K562 (cell line): Measurements from ENCODE around the gene DDX41. TPM values are rescaled to one million over a fixed set of nuclear protein-coding genes. Genes with fewer than 3 reads are reported as not detected.

Experiments used
- DDX20 ChIP-seq: fragments of 450-650 bp; IDR thresholded peaks from 2 replicates; pipeline ENCODE4 v1.6.1; 2016; ENCODE audit warnings: missing genetic modification characterization, low read depth, mild to moderate bottlenecking, missing compliant biosample characterization, moderate library complexity
- ETV5 ChIP-seq: sonication (generic); formaldehyde crosslinking; IDR thresholded peaks from 2 replicates; pipeline ENCODE4 v1.4.0; 2020; ENCODE audit warnings: low read depth, mild to moderate bottlenecking, missing genetic modification reagents
- FOSL1 ChIP-seq: fragments of 200-800 bp; sonication (Bioruptor generic); conservative IDR thresholded peaks from 2 replicates; pipeline ENCODE4 v1.6.1; 2016; ENCODE audit warnings: missing genetic modification characterization, missing compliant biosample characterization
- FOXK2 ChIP-seq, 2 experiments: fragments of 450-650 bp; IDR thresholded peaks in 1 of 2; conservative IDR thresholded peaks in 1 of 2; 2 replicates each; pipeline ENCODE4 v1.6.1; 2016; ENCODE audit warnings: low read depth in 2 of 2, mild to moderate bottlenecking in 1 of 2
- GTF2F1 ChIP-seq: IDR thresholded peaks from 2 replicates; pipeline ENCODE4 v1.6.1; 2011; ENCODE audit warnings: low read depth, low read length, improper control_type of control experiment
- HDAC6 ChIP-seq: IDR thresholded peaks from 2 replicates; pipeline ENCODE4 v1.6.1; 2012; ENCODE audit warnings: low read depth, mild to moderate bottlenecking, control low read depth, inconsistent platforms, low read length, moderate library complexity
- HSF4 ChIP-seq: fragments of 250-450 bp; sonication (Bioruptor Pico); IDR thresholded peaks from 2 replicates; pipeline ENCODE4 v2.1.2; 2022; ENCODE audit warnings: mild to moderate bottlenecking, moderate library complexity, borderline replicate concordance
- IRF1 ChIP-seq: sonication (generic); formaldehyde crosslinking; IDR thresholded peaks from 2 replicates; pipeline ENCODE4 v1.8.0; 2022; ENCODE audit warnings: missing genetic modification reagents, mild to moderate bottlenecking, borderline replicate concordance
- MYNN ChIP-seq, 2 experiments: sonication (generic); formaldehyde crosslinking in 1 of 2; IDR thresholded peaks; 2 replicates each; pipeline versions ENCODE4 v1.5.0 to v1.6.1; 2016 to 2020; ENCODE audit warnings: antibody characterized with exemption in 1 of 2, missing genetic modification reagents in 1 of 2
- NRF1 ChIP-seq, 2 experiments: fragments of 450-650 bp; IDR thresholded peaks in 1 of 2; conservative IDR thresholded peaks in 1 of 2; 2 replicates each; pipeline ENCODE4 v1.6.1; 2014; ENCODE audit warnings: mild to moderate bottlenecking in 2 of 2
- PATZ1 ChIP-seq: fragments of 250-450 bp; sonication (Bioruptor Pico); IDR thresholded peaks from 2 replicates; pipeline ENCODE4 v1.5.0; 2020; ENCODE audit warnings: mild to moderate bottlenecking, borderline replicate concordance
- PHF8 ChIP-seq: fragments of 200-600 bp; sonication (generic); IDR thresholded peaks from 2 replicates; pipeline ENCODE4 v1.6.1; 2012; ENCODE audit warnings: mixed run types, mild to moderate bottlenecking, inconsistent platforms, low read length, moderate library complexity, borderline replicate concordance
- PURB ChIP-seq: sonication (generic); formaldehyde crosslinking; IDR thresholded peaks from 2 replicates; pipeline ENCODE4 v1.9.0; 2021; ENCODE audit warnings: low read depth, mild to moderate bottlenecking, missing genetic modification reagents
- RFX7 ChIP-seq: fragments of 250-450 bp; sonication (Bioruptor Pico); IDR thresholded peaks from 2 replicates; pipeline ENCODE4 v1.5.1; 2021; ENCODE audit warnings: mild to moderate bottlenecking
- SMAD1 ChIP-seq: fragments of 150-350 bp; IDR thresholded peaks from 2 replicates; pipeline ENCODE4 v1.6.1; 2014; ENCODE audit warnings: low read length, low read depth; ENCODE audit not compliant: partially characterized antibody
- SREBF2 ChIP-seq: sonication (generic); formaldehyde crosslinking; IDR thresholded peaks from 2 replicates; pipeline ENCODE4 v1.4.0; 2020; ENCODE audit warnings: mild to moderate bottlenecking, missing genetic modification reagents
- TEAD2 ChIP-seq: fragments of 450-650 bp; IDR thresholded peaks from 2 replicates; pipeline ENCODE4 v1.6.1; 2016; ENCODE audit warnings: missing genetic modification characterization, control low read depth, missing compliant biosample characterization
- XRCC3 ChIP-seq: fragments of 450-650 bp; IDR thresholded peaks from 2 replicates; pipeline ENCODE4 v1.6.1; 2017; ENCODE audit warnings: mild to moderate bottlenecking, moderate library complexity
- ZBTB33 ChIP-seq: sonication (generic); formaldehyde crosslinking; IDR thresholded peaks from 2 replicates; pipeline ENCODE4 v1.8.1; 2023; ENCODE audit warnings: mild to moderate bottlenecking, missing genetic modification reagents
- ZNF175 ChIP-seq: fragments of 200-800 bp; sonication (Bioruptor generic); IDR thresholded peaks from 2 replicates; pipeline ENCODE4 v1.6.1; 2016; ENCODE audit warnings: low read depth, mild to moderate bottlenecking, missing genetic modification characterization, missing compliant biosample characterization
- ZNF197 ChIP-seq: fragments of 200-800 bp; sonication (Bioruptor generic); IDR thresholded peaks from 2 replicates; pipeline ENCODE4 v1.6.1; 2016; ENCODE audit warnings: low read depth, missing genetic modification characterization, missing compliant biosample characterization
- ZNF347 ChIP-seq: fragments of 450-650 bp; formaldehyde crosslinking; IDR thresholded peaks from 2 replicates; pipeline ENCODE4 v1.4.0; 2020; ENCODE audit warnings: low read depth, mild to moderate bottlenecking, moderate library complexity
- ZNF354B ChIP-seq: fragments of 250-450 bp; sonication (Bioruptor Pico); IDR thresholded peaks from 2 replicates; pipeline ENCODE4 v1.4.0; 2020
- polyA plus RNA-seq, 8 experiments: library from polyadenylated mRNA; depleted of rRNA in 4 of 8; stranded (reverse) in 5 of 8; unstranded in 3 of 8; fragments of >200 nt; fragmentation: Nextera tagmentation in 2 of 8; fragmentation: Illumina TruSeq in 1 of 8; extraction: Ambion mirVana in 2 of 8; extraction: Trizol in 1 of 8; gene quantifications; 2 replicates each; pipeline versions ENCODE4 v1.2.1 to v1.2.3, GENCODE V29; 2011 to 2014; ENCODE audit warnings: inconsistent platforms in 1 of 8, missing spikeins in 1 of 8
- total RNA-seq, 7 experiments: library from RNA; depleted of rRNA in 6 of 7; stranded (reverse); fragments of >200 nt in 6 of 7; fragmentation: Illumina TruSeq in 2 of 7; extraction: Trizol in 2 of 7; gene quantifications; 2 replicates each; pipeline versions ENCODE4 v1.2.1 to v1.2.3, GENCODE V29; 2011 to 2021; ENCODE audit warnings: low replicate concordance in 1 of 7

Gene DDX41
- total and polyA plus RNA-seq, 9 of the 15 experiments (the other 6 are each of a cell fraction or from before 2014, with no cell fraction given) = 38.2 to 284 (median 116) TPM

- TF ChIP-seq SMAD1 (no peak), ZNF175 (CRISPR knock-in tag) (0 out of 2 replicates have a peak, but pooled peaks have one; percentile 46), SREBF2 (CRISPR knock-in tag) (no peak), ZNF354B (CRISPR knock-in tag) (no peak; the same call in 1 of the 2 replicates), HDAC6 (no peak), RFX7 (CRISPR knock-in tag) (no peak), ZBTB33 (no peak), ZNF347 (no peak), IRF1 (no peak), PURB (CRISPR knock-in tag) (no peak), NRF1 (conservative IDR thresholded peaks at IDR 0.05 in 1 of 2, IDR thresholded peaks at IDR 0.05 in 1 of 2) (peak; percentile 60 to 70), PATZ1 (no peak), MYNN (IDR thresholded peaks at IDR 0.05) (no peak), MYNN (CRISPR knock-in tag; IDR thresholded peaks at IDR 0.05) (no peak), DDX20 (tag) (0 out of 2 replicates have a peak, but pooled peaks have one; percentile 28), FOXK2 (conservative IDR thresholded peaks at IDR 0.05 in 1 of 2, IDR thresholded peaks at IDR 0.05 in 1 of 2; ENCODE audit: low read depth in 2 of 2) (peak in 1 of 2 experiments; percentile 78; a peak in 2 of 4 replicates), XRCC3 (no peak), HSF4 (CRISPR knock-in tag) (no peak), GTF2F1 (no peak), PHF8 (peak; percentile 10; the same call in 1 of the 2 replicates), TEAD2 (tag) (no peak), ETV5 (CRISPR knock-in tag) (no peak; the same call in 1 of the 2 replicates), ZNF197 (CRISPR knock-in tag) (no peak), FOSL1 (tag) (peak; percentile 48; the same call in 1 of the 2 replicates)
Observed at GRCh38 chr5:177557041-177557647, 40.4 kb upstream of the DDX41 start (continued).
